HEK293 (cell line): ENCODE measurements around the gene VWA3B.

Experiments
- CTCF ChIA-PET: fragments of 350-600 bp; formaldehyde crosslinking; extraction: SDS; loops from one replicate; lab custom pipeline; 2021; ENCODE audit warnings: antibody characterized with exemption; lab: Yijun Ruan, JAX
- POLR2A ChIA-PET: fragments of 300-600 bp; formaldehyde crosslinking; extraction: SDS; loops from one replicate; lab custom pipeline; 2020; ENCODE audit warnings: antibody characterized with exemption, inconsistent platforms; lab: Yijun Ruan, JAX
- H3K27ac ChIP-seq: fragments of 200-500 bp; sonication (Bioruptor generic); 2 replicates; pipeline ENCODE4 v1.5.1; 2014; ENCODE audit warnings: low read depth, low read length, control low read depth, inconsistent platforms; ENCODE audit errors: extremely low read depth
- H3K36me3 ChIP-seq, 2 experiments: fragments of 200-500 bp in 1 of 2; sonication (Bioruptor generic) in 1 of 2; 1 replicate in 1 of 2; 2 replicates in 1 of 2; pipeline ENCODE4 v1.5.1; 2014 to 2017; ENCODE audit warnings: inconsistent platforms in 2 of 2, low read length in 2 of 2; ENCODE audit not compliant: control insufficient read depth in 2 of 2, insufficient read depth in 1 of 2
- H3K4me1 ChIP-seq: fragments of 200-500 bp; sonication (Bioruptor generic); 2 replicates; pipeline ENCODE4 v1.5.1; 2014; ENCODE audit warnings: mild to moderate bottlenecking, low read length, inconsistent platforms; ENCODE audit not compliant: control insufficient read depth, insufficient read depth
- H3K4me3 ChIP-seq: 2 replicates; pipeline ENCODE4 v1.5.1; 2011; ENCODE audit warnings: low read depth, mild to moderate bottlenecking, control low read depth, low read length, moderate library complexity
- H3K9me3 ChIP-seq: fragments of 200-500 bp; sonication (Bioruptor generic); 2 replicates; pipeline ENCODE4 v1.5.1; 2014; ENCODE audit warnings: low read depth, low read length, inconsistent platforms; ENCODE audit not compliant: control insufficient read depth, insufficient read depth
- INSM2 ChIP-seq: fragments of 450-650 bp; formaldehyde crosslinking; IDR thresholded peaks from 2 replicates; pipeline ENCODE4 v1.5.1; 2016; ENCODE audit warnings: missing biosample characterization, missing genetic modification characterization
- KLF16 ChIP-seq: fragments of 450-650 bp; formaldehyde crosslinking; IDR thresholded peaks from 2 replicates; pipeline ENCODE4 v1.5.1; 2017; ENCODE audit warnings: missing biosample characterization, missing genetic modification characterization
- ZBTB21 ChIP-seq: fragments of 450-650 bp; formaldehyde crosslinking; IDR thresholded peaks from 2 replicates; pipeline ENCODE4 v1.5.1; 2017; ENCODE audit warnings: missing biosample characterization, missing genetic modification characterization
- ZEB2 ChIP-seq: fragments of 450-650 bp; formaldehyde crosslinking; IDR thresholded peaks from 2 replicates; pipeline ENCODE4 v1.5.1; 2016; ENCODE audit warnings: missing biosample characterization, missing genetic modification characterization
- ZNF24 ChIP-seq: fragments of 450-650 bp; formaldehyde crosslinking; IDR thresholded peaks from 2 replicates; pipeline ENCODE4 v1.5.1; 2016; ENCODE audit warnings: missing biosample characterization, missing genetic modification characterization
- ZNF350 ChIP-seq: fragments of 450-650 bp; formaldehyde crosslinking; IDR thresholded peaks from 2 replicates; pipeline ENCODE4 v1.5.0; 2017; ENCODE audit warnings: missing biosample characterization, mild to moderate bottlenecking, missing genetic modification characterization
- ZNF518A ChIP-seq: fragments of 450-650 bp; formaldehyde crosslinking; conservative IDR thresholded peaks from 2 replicates; pipeline ENCODE4 v1.5.1; 2016; ENCODE audit warnings: low read depth, missing biosample characterization, missing genetic modification characterization
- ZNF558 ChIP-seq: fragments of 450-650 bp; formaldehyde crosslinking; IDR thresholded peaks from 2 replicates; pipeline ENCODE4 v1.5.1; 2016; ENCODE audit warnings: missing biosample characterization, missing genetic modification characterization
- ZNF585B ChIP-seq: fragments of 450-650 bp; formaldehyde crosslinking; IDR thresholded peaks from 2 replicates; pipeline ENCODE4 v1.5.1; 2016; ENCODE audit warnings: missing biosample characterization, missing genetic modification characterization
- ZNF621 ChIP-seq: fragments of 450-650 bp; formaldehyde crosslinking; IDR thresholded peaks from 2 replicates; pipeline ENCODE4 v1.5.1; 2017; ENCODE audit warnings: missing biosample characterization, missing genetic modification characterization
- ZNF660 ChIP-seq: fragments of 450-650 bp; IDR thresholded peaks from 2 replicates; pipeline ENCODE4 v1.5.1; 2018; ENCODE audit warnings: missing biosample characterization, mild to moderate bottlenecking, missing genetic modification characterization
- TF ChIP-seq, protein P1 (sequence below): fragments of 450-650 bp; formaldehyde crosslinking; IDR thresholded peaks from 2 replicates; pipeline ENCODE4 v1.5.1; 2016; ENCODE audit warnings: missing biosample characterization, missing genetic modification characterization
- TF ChIP-seq, protein P2 (sequence below): fragments of 450-650 bp; formaldehyde crosslinking; IDR thresholded peaks from 2 replicates; pipeline ENCODE4 v1.5.1; 2016; ENCODE audit warnings: missing biosample characterization, missing genetic modification characterization, low read depth

The VWA3B gene

GRCh38 chr2:98240786-98241398, 153.9 kb downstream of the VWA3B start (continued):
- TF ChIP-seq ZNF518A (tag by site-specific recombination) (no peak), ZNF350 (tag by site-specific recombination) (no peak), KLF16 (tag by site-specific recombination) (no peak), ZNF660 (tag by site-specific recombination) (no peak), ZEB2 (no peak), ZNF621 (tag by site-specific recombination) (no peak), ZNF558 (tag by site-specific recombination) (no peak), INSM2 (tag by site-specific recombination) (no peak), ZNF585B (tag by site-specific recombination) (no peak)
- TF ChIP-seq, protein P1, sequence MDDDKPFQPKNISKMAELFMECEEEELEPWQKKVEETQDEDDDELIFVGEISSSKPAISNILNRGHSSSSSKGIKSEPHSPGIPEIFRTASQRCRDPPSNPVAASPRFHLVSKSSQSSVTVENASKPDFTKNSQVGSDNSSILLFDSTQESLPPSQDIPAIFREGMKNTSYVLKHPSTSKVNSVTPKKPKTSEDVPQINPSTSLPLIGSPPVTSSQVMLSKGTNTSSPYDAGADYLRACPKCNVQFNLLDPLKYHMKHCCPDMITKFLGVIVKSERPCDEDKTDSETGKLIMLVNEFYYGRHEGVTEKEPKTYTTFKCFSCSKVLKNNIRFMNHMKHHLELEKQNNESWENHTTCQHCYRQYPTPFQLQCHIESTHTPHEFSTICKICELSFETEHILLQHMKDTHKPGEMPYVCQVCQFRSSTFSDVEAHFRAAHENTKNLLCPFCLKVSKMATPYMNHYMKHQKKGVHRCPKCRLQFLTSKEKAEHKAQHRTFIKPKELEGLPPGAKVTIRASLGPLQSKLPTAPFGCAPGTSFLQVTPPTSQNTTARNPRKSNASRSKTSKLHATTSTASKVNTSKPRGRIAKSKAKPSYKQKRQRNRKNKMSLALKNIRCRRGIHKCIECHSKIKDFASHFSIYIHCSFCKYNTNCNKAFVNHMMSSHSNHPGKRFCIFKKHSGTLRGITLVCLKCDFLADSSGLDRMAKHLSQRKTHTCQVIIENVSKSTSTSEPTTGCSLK (tag by site-specific recombination) = no peak
- TF ChIP-seq, protein P2, sequence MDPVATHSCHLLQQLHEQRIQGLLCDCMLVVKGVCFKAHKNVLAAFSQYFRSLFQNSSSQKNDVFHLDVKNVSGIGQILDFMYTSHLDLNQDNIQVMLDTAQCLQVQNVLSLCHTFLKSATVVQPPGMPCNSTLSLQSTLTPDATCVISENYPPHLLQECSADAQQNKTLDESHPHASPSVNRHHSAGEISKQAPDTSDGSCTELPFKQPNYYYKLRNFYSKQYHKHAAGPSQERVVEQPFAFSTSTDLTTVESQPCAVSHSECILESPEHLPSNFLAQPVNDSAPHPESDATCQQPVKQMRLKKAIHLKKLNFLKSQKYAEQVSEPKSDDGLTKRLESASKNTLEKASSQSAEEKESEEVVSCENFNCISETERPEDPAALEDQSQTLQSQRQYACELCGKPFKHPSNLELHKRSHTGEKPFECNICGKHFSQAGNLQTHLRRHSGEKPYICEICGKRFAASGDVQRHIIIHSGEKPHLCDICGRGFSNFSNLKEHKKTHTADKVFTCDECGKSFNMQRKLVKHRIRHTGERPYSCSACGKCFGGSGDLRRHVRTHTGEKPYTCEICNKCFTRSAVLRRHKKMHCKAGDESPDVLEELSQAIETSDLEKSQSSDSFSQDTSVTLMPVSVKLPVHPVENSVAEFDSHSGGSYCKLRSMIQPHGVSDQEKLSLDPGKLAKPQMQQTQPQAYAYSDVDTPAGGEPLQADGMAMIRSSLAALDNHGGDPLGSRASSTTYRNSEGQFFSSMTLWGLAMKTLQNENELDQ (tag by site-specific recombination) = no peak

GRCh38 chr2:98241592-98241991, 154.6 kb downstream of the VWA3B start:
- no peaks in the 10 kb centered on the region for H3K9me3 ChIP-seq
- H3K4me1 ChIP-seq = no peaks in the 10 kb centered on the region
- TF ChIP-seq ZBTB21 = no peak
- TF ChIP-seq ZNF24 (tag by site-specific recombination) = no peak
- POLR2A ChIA-PET = no interaction called here
- CTCF ChIA-PET = interaction anchor here (0.8 to 0.9 kb wide), 2 partner anchors 435 to 543 kb away, joined by 3 read pairs; no protein-coding TSS in a partner anchor
- no peaks in the 10 kb centered on the region for H3K36me3 ChIP-seq
- H3K4me3 ChIP-seq = no peak overlapping the region
- no peak overlapping the region for H3K27ac ChIP-seq
